Measurements from ENCODE around the gene CMSS1.
"Not testable (repeated sequence)": the region's sequence is repeated elsewhere in the genome, so short reads cannot be mapped to it uniquely, and the experiment has no call there.

DNA sequence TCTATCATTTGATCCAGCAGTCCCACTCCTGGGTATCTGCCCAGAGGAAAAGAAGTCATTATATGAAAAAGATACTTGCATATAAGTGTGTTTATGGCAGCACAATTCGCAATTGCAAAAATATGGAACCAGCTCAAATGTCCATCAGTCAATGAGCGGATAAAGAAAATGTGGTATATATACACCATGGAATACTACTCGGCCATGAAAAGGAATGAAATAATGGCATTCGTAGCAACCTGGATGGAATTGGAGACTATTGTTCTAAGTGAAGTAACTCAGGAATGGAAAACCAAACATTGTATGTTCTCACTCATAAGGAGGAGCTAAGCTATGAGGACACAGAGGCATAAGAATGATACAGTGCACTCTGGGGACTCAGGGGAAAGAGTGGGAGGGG, 24.3 kb downstream of the CMSS1 start:
- not testable (repeated sequence) for TF ChIP-seq CTCF (IDR thresholded peaks at IDR 0.05; ENCODE audit: low read depth, low read length, missing input control); JUND (IDR thresholded peaks at IDR 0.05); NR2F2 (IDR thresholded peaks at IDR 0.05); YY1 (IDR thresholded peaks at IDR 0.05); HNF4A (conservative IDR thresholded peaks at IDR 0.05); EGR1 (IDR thresholded peaks at IDR 0.05; ENCODE audit: low read depth in 2 of 2); GABPA (IDR thresholded peaks at IDR 0.05 in 1 of 2, conservative IDR thresholded peaks at IDR 0.05 in 1 of 2); TAF1 (conservative IDR thresholded peaks at IDR 0.05); ATF3 (IDR thresholded peaks at IDR 0.05); RXRA (IDR thresholded peaks at IDR 0.05); REST (IDR thresholded peaks at IDR 0.05); FOXA1 (IDR thresholded peaks at IDR 0.05)
